Esophagus squamous epithelium (tissue), 4 donors: Measurements from ENCODE around the gene KRT27.

Experiments
- POLR2A ChIP-seq, 4 donors: fragments of 450-650 bp; IDR thresholded peaks; one replicate each; pipeline ENCODE4 v1.6.1; 2017; ENCODE audit warnings: antibody characterized with exemption in 4 of 4, mild to moderate bottlenecking in 4 of 4, moderate library complexity in 3 of 4
- TF ChIP-seq, protein P1 (sequence below), 6 experiments: fragments of 450-650 bp in 4 of 6; fragments of 200-600 bp in 2 of 6; sonication (generic) in 2 of 6; IDR thresholded peaks; one replicate each; pipeline ENCODE4 v1.5.1; 2016 to 2019; ENCODE audit warnings: antibody characterized with exemption in 6 of 6, mild to moderate bottlenecking in 4 of 6, moderate library complexity in 4 of 6

- TF ChIP-seq POLR2A (IDR thresholded peaks at IDR 0.05), result no peak
- TF ChIP-seq, protein P1, sequence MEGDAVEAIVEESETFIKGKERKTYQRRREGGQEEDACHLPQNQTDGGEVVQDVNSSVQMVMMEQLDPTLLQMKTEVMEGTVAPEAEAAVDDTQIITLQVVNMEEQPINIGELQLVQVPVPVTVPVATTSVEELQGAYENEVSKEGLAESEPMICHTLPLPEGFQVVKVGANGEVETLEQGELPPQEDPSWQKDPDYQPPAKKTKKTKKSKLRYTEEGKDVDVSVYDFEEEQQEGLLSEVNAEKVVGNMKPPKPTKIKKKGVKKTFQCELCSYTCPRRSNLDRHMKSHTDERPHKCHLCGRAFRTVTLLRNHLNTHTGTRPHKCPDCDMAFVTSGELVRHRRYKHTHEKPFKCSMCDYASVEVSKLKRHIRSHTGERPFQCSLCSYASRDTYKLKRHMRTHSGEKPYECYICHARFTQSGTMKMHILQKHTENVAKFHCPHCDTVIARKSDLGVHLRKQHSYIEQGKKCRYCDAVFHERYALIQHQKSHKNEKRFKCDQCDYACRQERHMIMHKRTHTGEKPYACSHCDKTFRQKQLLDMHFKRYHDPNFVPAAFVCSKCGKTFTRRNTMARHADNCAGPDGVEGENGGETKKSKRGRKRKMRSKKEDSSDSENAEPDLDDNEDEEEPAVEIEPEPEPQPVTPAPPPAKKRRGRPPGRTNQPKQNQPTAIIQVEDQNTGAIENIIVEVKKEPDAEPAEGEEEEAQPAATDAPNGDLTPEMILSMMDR (IDR thresholded peaks at IDR 0.05), result no peak
These were observed 37.3 kb upstream of the KRT27 start for GRCh38 chr17:40819528-40820125.
